ENCODE results near the gene METTL16. TPM values are rescaled to one million over a fixed set of nuclear protein-coding genes. Genes with fewer than 3 reads are reported as not detected.
"Not testable (repeated sequence)": the region's sequence is repeated elsewhere in the genome, so short reads cannot be mapped to it uniquely, and the experiment has no call there.

Gene METTL16
- total RNA-seq, 2 experiments from 2014 or later = 55.7 to 58.0 TPM

DNA sequence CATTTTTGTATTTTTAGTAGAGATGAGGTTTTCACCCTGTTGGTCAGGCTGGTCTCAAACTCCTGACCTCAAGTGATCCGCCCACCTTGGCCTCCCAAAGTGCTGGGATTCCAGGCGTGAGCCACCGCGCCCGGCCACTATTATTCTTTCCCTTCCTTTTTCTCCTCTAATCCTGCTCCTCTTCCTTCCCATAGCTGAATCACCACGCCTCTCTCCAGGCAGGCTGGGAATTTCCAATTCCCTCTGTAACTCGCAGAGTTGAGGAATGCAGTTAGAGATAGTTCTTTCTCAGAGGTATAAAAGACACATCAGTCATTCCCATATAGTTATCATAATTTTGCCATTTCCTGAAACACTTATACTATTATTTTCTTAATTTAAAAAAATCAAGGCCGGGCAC is 11.2 kb downstream of the METTL16 start:
- H3K4me3 Mint-ChIP-seq = no peak overlapping the region

DNA sequence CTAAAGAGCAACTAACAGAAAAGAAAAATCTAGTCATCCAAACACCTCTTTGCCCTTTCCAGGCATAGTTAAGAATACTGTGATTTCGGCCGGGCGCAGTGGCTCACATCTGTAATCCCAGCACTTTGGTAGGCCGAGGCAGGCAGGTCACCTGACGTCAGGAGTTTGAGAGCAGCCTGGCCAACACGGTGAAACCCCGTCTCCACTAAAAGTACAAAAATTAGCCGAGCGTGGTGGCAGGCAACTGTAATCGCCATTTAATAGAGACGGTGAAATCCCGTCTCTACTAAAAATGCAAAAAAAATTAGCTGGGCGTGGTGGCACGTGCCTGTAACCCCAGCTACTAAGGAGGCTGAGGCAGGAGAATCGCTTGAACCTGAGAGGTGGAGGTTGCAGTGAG is 22.4 kb downstream of the METTL16 start:
- Mint-ChIP-seq H3K36me3 (ENCODE audit: low read depth) (peaks cover 53% of the 10 kb centered on the region), H3K4me1 (ENCODE audit: low read depth) (peaks cover 47% of the 10 kb centered on the region)
- H3K9me3 ChIP-seq (ENCODE audit: control insufficient read depth in 1 of 2, insufficient read depth in 1 of 2, low read length in 2 of 2); H3K4me3 Mint-ChIP-seq; DNase-seq; ATAC-seq (ENCODE audit: poor library complexity); H3K4me3 ChIP-seq (ENCODE audit: low read length); H3K9me3 Mint-ChIP-seq; H3K27ac ChIP-seq (ENCODE audit: low read depth in 1 of 2, low read length in 2 of 2); H3K27ac Mint-ChIP-seq; POLR2A ChIA-PET; H3K27me3 Mint-ChIP-seq; H3K27me3 ChIP-seq (ENCODE audit: control insufficient read depth in 1 of 2, insufficient read depth in 2 of 2, low read length in 2 of 2): not testable (repeated sequence)
- peaks cover 11% of the 10 kb centered on the region for H3K4me1 ChIP-seq (ENCODE audit: insufficient read depth, low read length)
- CTCF ChIA-PET = interaction anchor here (0.7 kb wide), 1 partner anchor 15 kb away, joined by 3 read pairs; no protein-coding TSS in a partner anchor
- peaks cover 17% of the 10 kb centered on the region for H3K36me3 ChIP-seq (ENCODE audit: insufficient read depth, low read length)
- intact Hi-C loops (cut with DNase I, micrococcal nuclease) = loop anchor here in 1 of 2 experiments (10.0 kb wide), 2 partner anchors 106 to 186 kb away; partner anchors contain the start of gene PAFAH1B1

More for the DNA sequence above, 11.2 kb downstream of the METTL16 start:
- Histone ChIP-seq H3K4me3 (ENCODE audit: low read length) (no peak overlapping the region), H3K4me1 (ENCODE audit: insufficient read depth, low read length) (peaks cover 4% of the 10 kb centered on the region), H3K27me3 (ENCODE audit: control insufficient read depth in 1 of 2, insufficient read depth in 2 of 2, low read length in 2 of 2) (no peaks in the 10 kb centered on the region), H3K9me3 (ENCODE audit: control insufficient read depth in 1 of 2, insufficient read depth in 1 of 2, low read length in 2 of 2) (no peaks in the 10 kb centered on the region), H3K36me3 (ENCODE audit: insufficient read depth, low read length) (peaks cover 60% of the 10 kb centered on the region), H3K27ac (ENCODE audit: low read depth in 1 of 2, low read length in 2 of 2) (no peak overlapping the region)
- Mint-ChIP-seq H3K27me3 (no peaks in the 10 kb centered on the region), H3K36me3 (ENCODE audit: low read depth) (peaks cover 80% of the 10 kb centered on the region), H3K4me1 (ENCODE audit: low read depth) (peaks cover 21% of the 10 kb centered on the region), H3K9me3 (no peaks in the 10 kb centered on the region), H3K27ac (no peak overlapping the region)
- intact Hi-C loops (cut with DNase I, micrococcal nuclease) = no loop called here
- ATAC-seq (ENCODE audit: poor library complexity) = no peak
- ChIA-PET CTCF (interaction anchor here (1.1 kb wide), 1 partner anchor 21 kb away, joined by 3 read pairs; no protein-coding TSS in a partner anchor), POLR2A (no interaction called here)
- TF ChIP-seq, protein P1, sequence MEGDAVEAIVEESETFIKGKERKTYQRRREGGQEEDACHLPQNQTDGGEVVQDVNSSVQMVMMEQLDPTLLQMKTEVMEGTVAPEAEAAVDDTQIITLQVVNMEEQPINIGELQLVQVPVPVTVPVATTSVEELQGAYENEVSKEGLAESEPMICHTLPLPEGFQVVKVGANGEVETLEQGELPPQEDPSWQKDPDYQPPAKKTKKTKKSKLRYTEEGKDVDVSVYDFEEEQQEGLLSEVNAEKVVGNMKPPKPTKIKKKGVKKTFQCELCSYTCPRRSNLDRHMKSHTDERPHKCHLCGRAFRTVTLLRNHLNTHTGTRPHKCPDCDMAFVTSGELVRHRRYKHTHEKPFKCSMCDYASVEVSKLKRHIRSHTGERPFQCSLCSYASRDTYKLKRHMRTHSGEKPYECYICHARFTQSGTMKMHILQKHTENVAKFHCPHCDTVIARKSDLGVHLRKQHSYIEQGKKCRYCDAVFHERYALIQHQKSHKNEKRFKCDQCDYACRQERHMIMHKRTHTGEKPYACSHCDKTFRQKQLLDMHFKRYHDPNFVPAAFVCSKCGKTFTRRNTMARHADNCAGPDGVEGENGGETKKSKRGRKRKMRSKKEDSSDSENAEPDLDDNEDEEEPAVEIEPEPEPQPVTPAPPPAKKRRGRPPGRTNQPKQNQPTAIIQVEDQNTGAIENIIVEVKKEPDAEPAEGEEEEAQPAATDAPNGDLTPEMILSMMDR (IDR thresholded peaks at IDR 0.05) = no peak
- no peak for DNase-seq

DNA sequence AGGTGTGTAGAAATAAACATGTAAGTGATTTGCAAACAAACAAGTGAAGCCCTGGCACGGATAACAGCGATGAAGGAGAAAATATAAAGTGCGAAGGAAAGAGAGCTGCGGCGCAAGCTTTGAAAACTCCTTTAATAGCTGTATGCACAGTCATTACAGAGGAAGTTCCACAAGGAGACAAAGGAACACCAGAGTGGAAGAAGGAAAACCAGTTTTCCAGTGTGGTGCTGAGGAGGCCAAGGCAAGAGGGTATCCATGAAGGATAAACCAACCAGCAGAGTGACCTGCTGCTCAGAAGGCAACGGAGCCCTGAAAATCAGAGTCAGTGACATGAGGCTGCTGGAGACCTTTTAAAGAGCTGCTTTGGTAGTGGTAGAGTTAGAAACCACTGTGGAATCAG is 24.4 kb downstream of the METTL16 start:
- Mint-ChIP-seq H3K36me3 (ENCODE audit: low read depth) (peaks cover 42% of the 10 kb centered on the region), H3K27me3 (no peaks in the 10 kb centered on the region), H3K27ac (no peak overlapping the region), H3K9me3 (no peaks in the 10 kb centered on the region), H3K4me1 (ENCODE audit: low read depth) (peaks cover 67% of the 10 kb centered on the region), H3K4me3 (no peak overlapping the region)
- TF ChIP-seq, protein P1 (IDR thresholded peaks at IDR 0.05) = no peak
- H3K27ac ChIP-seq (ENCODE audit: low read depth in 1 of 2, low read length in 2 of 2) = no peak overlapping the region
- no peak overlapping the region for H3K4me3 ChIP-seq (ENCODE audit: low read length)
- CTCF ChIA-PET = interaction anchor here (0.5 kb wide), 1 partner anchor 30 kb away, joined by 5 read pairs; no protein-coding TSS in a partner anchor
- DNase-seq = no peak
- no peaks in the 10 kb centered on the region for H3K27me3 ChIP-seq (ENCODE audit: control insufficient read depth in 1 of 2, insufficient read depth in 2 of 2, low read length in 2 of 2)
- peaks cover 17% of the 10 kb centered on the region for H3K4me1 ChIP-seq (ENCODE audit: insufficient read depth, low read length)
- ATAC-seq (ENCODE audit: poor library complexity) = no peak
- POLR2A ChIA-PET = interaction anchor here (0.6 kb wide), 1 partner anchor 1860 kb away, joined by 3 read pairs; no protein-coding TSS in a partner anchor
- intact Hi-C loops (cut with DNase I, micrococcal nuclease) = loop anchor here in 1 of 2 experiments (10.0 kb wide), 2 partner anchors 107 to 187 kb away; partner anchors contain the start of gene PAFAH1B1
- peaks cover 16% of the 10 kb centered on the region for H3K36me3 ChIP-seq (ENCODE audit: insufficient read depth, low read length)
- no peaks in the 10 kb centered on the region for H3K9me3 ChIP-seq (ENCODE audit: control insufficient read depth in 1 of 2, insufficient read depth in 1 of 2, low read length in 2 of 2)

DNA sequence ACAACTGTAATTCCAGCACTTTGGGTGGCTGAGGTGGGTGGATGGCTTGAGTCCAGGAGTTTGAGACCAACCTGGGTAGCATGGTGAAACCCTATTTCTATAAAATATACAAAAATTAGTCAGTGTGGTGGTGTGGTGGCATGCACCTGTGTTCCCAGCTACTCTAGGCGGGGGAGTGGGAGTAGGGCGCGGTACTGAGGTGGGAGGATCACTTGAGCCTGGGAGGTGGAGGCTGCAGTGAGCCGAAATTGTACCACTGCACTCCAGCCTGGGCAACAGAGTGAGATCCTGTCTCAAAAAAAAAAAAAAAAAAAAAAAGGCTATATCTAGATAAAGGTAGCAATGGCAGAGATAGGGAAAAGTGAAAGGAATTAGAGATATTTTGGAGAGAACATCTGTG is 25.0 kb downstream of the METTL16 start:
- POLR2A ChIA-PET = interaction anchor here (0.6 kb wide), 1 partner anchor 1860 kb away, joined by 3 read pairs; no protein-coding TSS in a partner anchor
- CTCF ChIA-PET; H3K27ac Mint-ChIP-seq; H3K27me3 ChIP-seq (ENCODE audit: control insufficient read depth in 1 of 2, insufficient read depth in 2 of 2, low read length in 2 of 2); H3K27ac ChIP-seq (ENCODE audit: low read depth in 1 of 2, low read length in 2 of 2); DNase-seq; H3K9me3 Mint-ChIP-seq; ATAC-seq (ENCODE audit: poor library complexity); H3K4me3 ChIP-seq (ENCODE audit: low read length); H3K9me3 ChIP-seq (ENCODE audit: control insufficient read depth in 1 of 2, insufficient read depth in 1 of 2, low read length in 2 of 2); H3K4me3 Mint-ChIP-seq; H3K27me3 Mint-ChIP-seq: not testable (repeated sequence)
- Mint-ChIP-seq H3K4me1 (ENCODE audit: low read depth) (peaks cover 73% of the 10 kb centered on the region), H3K36me3 (ENCODE audit: low read depth) (peaks cover 45% of the 10 kb centered on the region)
- Histone ChIP-seq H3K4me1 (ENCODE audit: insufficient read depth, low read length) (peaks cover 19% of the 10 kb centered on the region), H3K36me3 (ENCODE audit: insufficient read depth, low read length) (peaks cover 13% of the 10 kb centered on the region)
- intact Hi-C loops (cut with DNase I, micrococcal nuclease) = loop anchor here in 1 of 2 experiments (10.0 kb wide), 2 partner anchors 108 to 188 kb away; partner anchors contain the start of gene PAFAH1B1
